Sigmoid colon (tissue), 7 donors: ENCODE results near the gene ADCY3. TPM values are rescaled to one million over a fixed set of nuclear protein-coding genes. Genes with fewer than 3 reads are reported as not detected.

Experiments
- DNase-seq: peaks from one replicate; pipeline ENCODE4 v3.0.0-alpha.2; 2019
- H3K27ac ChIP-seq, 4 donors: fragments of 200-600 bp; sonication (generic); one replicate each; pipeline ENCODE4 v1.5.1; 2016 to 2019; ENCODE audit warnings: mild to moderate bottlenecking in 1 of 4
- H3K27me3 ChIP-seq, 3 donors: fragments of 200-600 bp; sonication (generic); one replicate each; pipeline ENCODE4 v1.5.1; 2019; ENCODE audit warnings: mild to moderate bottlenecking in 1 of 3
- H3K36me3 ChIP-seq, 4 donors: fragments of 200-600 bp; sonication (generic); one replicate each; pipeline ENCODE4 v1.5.1; 2016 to 2019
- H3K4me1 ChIP-seq, 4 donors: fragments of 200-600 bp; sonication (generic); one replicate each; pipeline ENCODE4 v1.5.1; 2017 to 2019
- H3K4me3 ChIP-seq, 4 donors: fragments of 200-600 bp; sonication (generic); one replicate each; pipeline ENCODE4 v1.5.1; 2017 to 2019; ENCODE audit warnings: mild to moderate bottlenecking in 2 of 4, moderate library complexity in 1 of 4
- H3K9me3 ChIP-seq, 4 donors: fragments of 200-600 bp in 3 of 4; sonication (generic) in 3 of 4; one replicate each; pipeline versions ENCODE4 v1.5.1 to v1.6.1; 2013 to 2019
- CTCF ChIP-seq, 4 experiments: fragments of 450-650 bp in 3 of 4; fragments of 200-600 bp in 1 of 4; IDR thresholded peaks; one replicate each; pipeline ENCODE4 v1.5.1; 2016 to 2019; ENCODE audit warnings: antibody characterized with exemption in 4 of 4, mild to moderate bottlenecking in 3 of 4, moderate library complexity in 2 of 4
- EP300 ChIP-seq, 4 donors: sonication (generic); formaldehyde crosslinking; IDR thresholded peaks; one replicate each; pipeline ENCODE4 v1.6.1; 2017; ENCODE audit warnings: antibody characterized with exemption in 4 of 4
- POLR2A ChIP-seq, 2 donors: fragments of 450-650 bp; IDR thresholded peaks; one replicate each; pipeline ENCODE4 v1.6.1; 2016; ENCODE audit warnings: antibody characterized with exemption in 2 of 2, mild to moderate bottlenecking in 2 of 2, moderate library complexity in 2 of 2
- POLR2AphosphoS5 ChIP-seq, 4 donors: sonication (generic); formaldehyde crosslinking; IDR thresholded peaks; one replicate each; pipeline ENCODE4 v1.6.1; 2017; ENCODE audit warnings: antibody characterized with exemption in 4 of 4
- WGBS, 2 donors: extraction: QIAGEN DNeasy Blood & Tissue Kit; methylation state at CpG; one replicate each; pipeline ENCODE4 v1.1.7; 2013; 5-methylcytosine and 5-hydroxymethylcytosine counted together
- intact Hi-C: fragments of 100-400 bp; cut with DNase I; formaldehyde crosslinking; loops from one replicate; pipeline ENCODE4 v1.15.1; 2023
- polyA plus RNA-seq, 3 donors: library from polyadenylated mRNA; stranded (reverse); fragments of 200-250 nt; gene quantifications; one replicate each; pipeline ENCODE4 v1.2.3, GENCODE V29; 2013
- total RNA-seq, 4 donors: library from RNA; depleted of rRNA; stranded (reverse); fragments of >200 nt; gene quantifications; one replicate each; pipeline ENCODE4 v1.1.0, GENCODE V29; 2016
- donor health status: healthy with polysubstance abuse.
- donor health status: Bipolar disorder and iron deficiency.
- donor health status: healthy.

Gene ADCY3
- total and polyA plus RNA-seq, 7 donors: 3.5 to 43.8 (median 17.5) TPM

GRCh38 chr2:24898122-24899109, 21.6 kb downstream of the ADCY3 start:
- no peak for TF ChIP-seq EP300 (IDR thresholded peaks at IDR 0.05)
- TF ChIP-seq POLR2AphosphoS5 (IDR thresholded peaks at IDR 0.05): no peak
- no peak for TF ChIP-seq CTCF (IDR thresholded peaks at IDR 0.05)
- TF ChIP-seq POLR2A (IDR thresholded peaks at IDR 0.05): no peak
- Histone ChIP-seq H3K4me1 (no peaks in the 10 kb centered on the region), H3K9me3 (peaks cover 0 to 4% (median 3%) of the 10 kb centered on the region in 4 donors), H3K36me3 (no peaks in the 10 kb centered on the region), H3K27ac (no peak overlapping the region), H3K4me3 (no peak overlapping the region), H3K27me3 (no peaks in the 10 kb centered on the region)
- DNase-seq: no peak
- WGBS, 2 donors: 88 to 97% methylated on average over 30 of the region's 30 CpGs
- intact Hi-C loops: no loop called here

DNA sequence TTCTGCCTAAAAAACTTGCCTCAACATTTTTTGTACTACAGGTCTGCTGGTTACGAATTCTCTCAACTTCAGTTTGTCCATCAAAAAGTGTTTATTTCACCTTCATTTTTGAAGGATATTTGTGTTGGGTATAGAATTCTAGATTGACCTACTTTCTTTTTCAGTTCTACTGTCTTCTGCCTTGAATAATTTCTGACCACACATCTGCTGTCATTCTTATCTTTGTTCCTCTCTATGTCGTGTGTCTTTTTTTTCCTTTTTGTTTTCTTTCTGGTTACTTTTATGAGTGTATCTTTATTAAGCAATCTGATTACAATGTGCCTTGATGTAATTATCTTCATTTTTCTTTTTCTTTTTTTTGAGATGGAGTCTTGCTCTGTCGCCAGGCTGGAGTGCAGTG, 25.3 kb downstream of the ADCY3 start:
- no peak overlapping the region for H3K27ac ChIP-seq
- H3K4me3 ChIP-seq: no peak overlapping the region
- H3K4me1 ChIP-seq: no peaks in the 10 kb centered on the region
- intact Hi-C loops: no loop called here
- WGBS, 2 donors: 61 to 92% methylated on average over 3 of the region's 3 CpGs
- TF ChIP-seq CTCF (IDR thresholded peaks at IDR 0.05) (no peak), POLR2AphosphoS5 (IDR thresholded peaks at IDR 0.05) (no peak), POLR2A (IDR thresholded peaks at IDR 0.05) (no peak), EP300 (IDR thresholded peaks at IDR 0.05) (no peak)
- peaks cover 0 to 4% (median 3%) of the 10 kb centered on the region in 4 donors for H3K9me3 ChIP-seq
- no peaks in the 10 kb centered on the region for H3K36me3 ChIP-seq
- no peak for DNase-seq
- H3K27me3 ChIP-seq: no peaks in the 10 kb centered on the region

DNA sequence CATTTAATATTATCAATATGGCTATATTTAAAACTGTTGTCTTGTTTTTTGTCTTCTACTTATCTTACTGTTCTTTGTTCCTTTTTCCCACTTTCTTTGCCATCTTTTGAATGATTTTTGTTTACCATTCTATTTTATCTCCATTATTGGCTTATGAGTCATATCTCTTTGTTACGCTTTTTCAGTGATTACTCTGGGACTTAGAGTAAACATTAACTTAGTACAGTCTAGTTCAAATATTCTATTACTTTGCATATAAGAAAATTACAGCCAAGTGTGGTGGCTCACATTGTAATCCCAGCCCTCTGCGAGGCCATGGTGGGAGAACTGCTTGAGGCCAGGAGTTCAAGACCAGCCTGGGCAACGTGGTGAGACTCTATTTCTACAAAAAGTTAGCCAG, 26.1 kb downstream of the ADCY3 start:
- H3K27me3 ChIP-seq: no peaks in the 10 kb centered on the region
- H3K4me3 ChIP-seq: no peak overlapping the region

DNA sequence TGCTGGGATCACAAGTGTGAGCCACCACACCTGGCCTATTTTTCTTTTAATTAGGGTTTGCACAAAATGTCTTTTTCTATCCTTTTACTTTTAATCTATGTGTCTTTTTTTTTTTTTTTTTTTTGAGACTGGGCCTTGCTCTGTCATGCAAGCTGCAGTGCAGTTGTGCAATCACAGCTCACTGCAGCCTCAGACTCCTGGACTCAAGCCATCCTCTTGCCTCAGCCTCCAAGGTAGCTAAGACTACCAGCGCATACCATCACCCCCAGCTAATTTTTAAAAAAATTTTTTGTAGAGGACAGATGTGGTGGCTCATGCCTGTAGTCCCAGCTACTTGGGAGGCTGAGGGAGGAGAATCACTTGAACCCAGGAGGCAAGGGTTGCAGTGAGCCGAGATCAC, 27.1 kb downstream of the ADCY3 start:
- TF ChIP-seq EP300 (IDR thresholded peaks at IDR 0.05) (no peak), POLR2AphosphoS5 (IDR thresholded peaks at IDR 0.05) (no peak), CTCF (IDR thresholded peaks at IDR 0.05) (no peak), POLR2A (IDR thresholded peaks at IDR 0.05) (no peak)
- H3K36me3 ChIP-seq: no peaks in the 10 kb centered on the region
- no peaks in the 10 kb centered on the region for H3K27me3 ChIP-seq
- no peak overlapping the region for H3K27ac ChIP-seq
- intact Hi-C loops: no loop called here
- H3K4me3 ChIP-seq: no peak overlapping the region
- no peaks in the 10 kb centered on the region for H3K4me1 ChIP-seq
- 96 to 99% methylated on average over 2 of the region's 2 CpGs for WGBS, 2 donors
- H3K9me3 ChIP-seq: peaks cover 0 to 4% (median 3%) of the 10 kb centered on the region in 4 donors
- DNase-seq: no peak

More for the DNA sequence above, 26.1 kb downstream of the ADCY3 start:
- peaks cover 0 to 4% (median 3%) of the 10 kb centered on the region in 4 donors for H3K9me3 ChIP-seq
- no peak overlapping the region for H3K27ac ChIP-seq
- H3K36me3 ChIP-seq: no peaks in the 10 kb centered on the region
- intact Hi-C loops: no loop called here
- WGBS, 2 donors: 46 to 60% methylated on average over 3 of the region's 3 CpGs
- DNase-seq: no peak
- TF ChIP-seq EP300 (IDR thresholded peaks at IDR 0.05) (no peak), CTCF (IDR thresholded peaks at IDR 0.05) (no peak), POLR2AphosphoS5 (IDR thresholded peaks at IDR 0.05) (no peak), POLR2A (IDR thresholded peaks at IDR 0.05) (no peak)
- no peaks in the 10 kb centered on the region for H3K4me1 ChIP-seq
